Lower leg skin (tissue), 3 donors: Measurements from ENCODE around the gene NANOGP8.

Source experiments
- CTCF ChIP-seq, 3 donors: fragments of 450-650 bp; IDR thresholded peaks; one replicate each; pipeline ENCODE4 v1.5.1; 2016; ENCODE audit warnings: antibody characterized with exemption in 3 of 3, mild to moderate bottlenecking in 3 of 3, moderate library complexity in 2 of 3
- POLR2A ChIP-seq, 2 donors: fragments of 450-650 bp; IDR thresholded peaks; one replicate each; pipeline ENCODE4 v1.6.1; 2016 to 2017; ENCODE audit warnings: antibody characterized with exemption in 2 of 2, mild to moderate bottlenecking in 1 of 2, moderate library complexity in 1 of 2

- TF ChIP-seq CTCF (IDR thresholded peaks at IDR 0.05) (no peak), POLR2A (IDR thresholded peaks at IDR 0.05) (no peak)
These were observed 37.6 kb downstream of the NANOGP8 start for GRCh38 chr15:35047528-35047927.
